Measurements from ENCODE around the gene APOF. TPM values are rescaled to one million over a fixed set of nuclear protein-coding genes. Genes with fewer than 3 reads are reported as not detected.
A peak's percentile ranks its signal among the peaks of the same experiment; 100 is the strongest.

APOF gene
- total and polyA plus RNA-seq, 9 of the 15 experiments (the other 6 are each of a cell fraction or from before 2014, with no cell fraction given) = 0.09 to 0.15 (median 0.12) TPM; not detected in 5

DNA sequence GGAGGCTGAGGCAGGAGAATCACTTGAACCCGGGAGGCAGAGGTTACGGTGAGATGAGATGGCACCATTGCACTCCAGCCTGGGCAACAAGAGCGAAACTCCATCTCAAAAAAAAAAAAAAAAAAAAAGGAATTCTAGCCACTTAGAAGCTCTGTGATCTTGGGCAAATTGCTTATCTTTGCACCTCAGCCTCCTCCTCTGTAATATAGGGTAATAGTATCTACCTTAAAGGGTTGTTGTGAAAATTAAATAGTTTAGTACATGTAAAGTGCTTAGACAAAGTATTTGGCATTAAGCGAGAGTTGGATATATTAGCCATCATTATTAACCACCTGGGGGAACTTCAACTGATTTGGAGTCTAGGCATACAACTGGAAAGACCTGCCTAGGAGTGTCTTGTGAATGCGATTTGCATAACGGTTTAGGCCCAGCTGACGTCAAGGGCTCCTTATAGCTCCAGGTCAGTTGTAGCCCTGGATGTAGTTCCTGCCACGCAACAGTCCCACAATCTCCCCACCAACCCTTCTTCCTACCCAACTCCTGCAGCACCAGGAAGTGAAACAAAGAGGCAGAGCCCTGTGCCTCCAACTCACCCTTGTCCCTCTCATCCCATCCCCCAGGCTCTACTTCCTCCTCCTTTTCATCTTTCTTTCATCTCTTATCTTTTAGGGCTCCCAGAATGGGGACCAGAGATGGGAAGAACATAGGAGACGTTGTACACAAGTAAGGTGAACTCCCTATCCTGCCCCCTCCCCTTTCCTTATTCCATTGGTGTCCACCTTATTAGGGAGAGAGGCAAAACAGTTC, 26.1 kb downstream of the APOF start (continued):
- TF ChIP-seq, protein P1, sequence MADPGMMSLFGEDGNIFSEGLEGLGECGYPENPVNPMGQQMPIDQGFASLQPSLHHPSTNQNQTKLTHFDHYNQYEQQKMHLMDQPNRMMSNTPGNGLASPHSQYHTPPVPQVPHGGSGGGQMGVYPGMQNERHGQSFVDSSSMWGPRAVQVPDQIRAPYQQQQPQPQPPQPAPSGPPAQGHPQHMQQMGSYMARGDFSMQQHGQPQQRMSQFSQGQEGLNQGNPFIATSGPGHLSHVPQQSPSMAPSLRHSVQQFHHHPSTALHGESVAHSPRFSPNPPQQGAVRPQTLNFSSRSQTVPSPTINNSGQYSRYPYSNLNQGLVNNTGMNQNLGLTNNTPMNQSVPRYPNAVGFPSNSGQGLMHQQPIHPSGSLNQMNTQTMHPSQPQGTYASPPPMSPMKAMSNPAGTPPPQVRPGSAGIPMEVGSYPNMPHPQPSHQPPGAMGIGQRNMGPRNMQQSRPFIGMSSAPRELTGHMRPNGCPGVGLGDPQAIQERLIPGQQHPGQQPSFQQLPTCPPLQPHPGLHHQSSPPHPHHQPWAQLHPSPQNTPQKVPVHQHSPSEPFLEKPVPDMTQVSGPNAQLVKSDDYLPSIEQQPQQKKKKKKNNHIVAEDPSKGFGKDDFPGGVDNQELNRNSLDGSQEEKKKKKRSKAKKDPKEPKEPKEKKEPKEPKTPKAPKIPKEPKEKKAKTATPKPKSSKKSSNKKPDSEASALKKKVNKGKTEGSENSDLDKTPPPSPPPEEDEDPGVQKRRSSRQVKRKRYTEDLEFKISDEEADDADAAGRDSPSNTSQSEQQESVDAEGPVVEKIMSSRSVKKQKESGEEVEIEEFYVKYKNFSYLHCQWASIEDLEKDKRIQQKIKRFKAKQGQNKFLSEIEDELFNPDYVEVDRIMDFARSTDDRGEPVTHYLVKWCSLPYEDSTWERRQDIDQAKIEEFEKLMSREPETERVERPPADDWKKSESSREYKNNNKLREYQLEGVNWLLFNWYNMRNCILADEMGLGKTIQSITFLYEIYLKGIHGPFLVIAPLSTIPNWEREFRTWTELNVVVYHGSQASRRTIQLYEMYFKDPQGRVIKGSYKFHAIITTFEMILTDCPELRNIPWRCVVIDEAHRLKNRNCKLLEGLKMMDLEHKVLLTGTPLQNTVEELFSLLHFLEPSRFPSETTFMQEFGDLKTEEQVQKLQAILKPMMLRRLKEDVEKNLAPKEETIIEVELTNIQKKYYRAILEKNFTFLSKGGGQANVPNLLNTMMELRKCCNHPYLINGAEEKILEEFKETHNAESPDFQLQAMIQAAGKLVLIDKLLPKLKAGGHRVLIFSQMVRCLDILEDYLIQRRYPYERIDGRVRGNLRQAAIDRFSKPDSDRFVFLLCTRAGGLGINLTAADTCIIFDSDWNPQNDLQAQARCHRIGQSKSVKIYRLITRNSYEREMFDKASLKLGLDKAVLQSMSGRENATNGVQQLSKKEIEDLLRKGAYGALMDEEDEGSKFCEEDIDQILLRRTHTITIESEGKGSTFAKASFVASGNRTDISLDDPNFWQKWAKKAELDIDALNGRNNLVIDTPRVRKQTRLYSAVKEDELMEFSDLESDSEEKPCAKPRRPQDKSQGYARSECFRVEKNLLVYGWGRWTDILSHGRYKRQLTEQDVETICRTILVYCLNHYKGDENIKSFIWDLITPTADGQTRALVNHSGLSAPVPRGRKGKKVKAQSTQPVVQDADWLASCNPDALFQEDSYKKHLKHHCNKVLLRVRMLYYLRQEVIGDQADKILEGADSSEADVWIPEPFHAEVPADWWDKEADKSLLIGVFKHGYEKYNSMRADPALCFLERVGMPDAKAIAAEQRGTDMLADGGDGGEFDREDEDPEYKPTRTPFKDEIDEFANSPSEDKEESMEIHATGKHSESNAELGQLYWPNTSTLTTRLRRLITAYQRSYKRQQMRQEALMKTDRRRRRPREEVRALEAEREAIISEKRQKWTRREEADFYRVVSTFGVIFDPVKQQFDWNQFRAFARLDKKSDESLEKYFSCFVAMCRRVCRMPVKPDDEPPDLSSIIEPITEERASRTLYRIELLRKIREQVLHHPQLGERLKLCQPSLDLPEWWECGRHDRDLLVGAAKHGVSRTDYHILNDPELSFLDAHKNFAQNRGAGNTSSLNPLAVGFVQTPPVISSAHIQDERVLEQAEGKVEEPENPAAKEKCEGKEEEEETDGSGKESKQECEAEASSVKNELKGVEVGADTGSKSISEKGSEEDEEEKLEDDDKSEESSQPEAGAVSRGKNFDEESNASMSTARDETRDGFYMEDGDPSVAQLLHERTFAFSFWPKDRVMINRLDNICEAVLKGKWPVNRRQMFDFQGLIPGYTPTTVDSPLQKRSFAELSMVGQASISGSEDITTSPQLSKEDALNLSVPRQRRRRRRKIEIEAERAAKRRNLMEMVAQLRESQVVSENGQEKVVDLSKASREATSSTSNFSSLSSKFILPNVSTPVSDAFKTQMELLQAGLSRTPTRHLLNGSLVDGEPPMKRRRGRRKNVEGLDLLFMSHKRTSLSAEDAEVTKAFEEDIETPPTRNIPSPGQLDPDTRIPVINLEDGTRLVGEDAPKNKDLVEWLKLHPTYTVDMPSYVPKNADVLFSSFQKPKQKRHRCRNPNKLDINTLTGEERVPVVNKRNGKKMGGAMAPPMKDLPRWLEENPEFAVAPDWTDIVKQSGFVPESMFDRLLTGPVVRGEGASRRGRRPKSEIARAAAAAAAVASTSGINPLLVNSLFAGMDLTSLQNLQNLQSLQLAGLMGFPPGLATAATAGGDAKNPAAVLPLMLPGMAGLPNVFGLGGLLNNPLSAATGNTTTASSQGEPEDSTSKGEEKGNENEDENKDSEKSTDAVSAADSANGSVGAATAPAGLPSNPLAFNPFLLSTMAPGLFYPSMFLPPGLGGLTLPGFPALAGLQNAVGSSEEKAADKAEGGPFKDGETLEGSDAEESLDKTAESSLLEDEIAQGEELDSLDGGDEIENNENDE (IDR thresholded peaks at IDR 0.05; ENCODE audit: low read depth, low read length) = no peak
- TF ChIP-seq ZNF263 (CRISPR knock-in tag; IDR thresholded peaks at IDR 0.05; ENCODE audit: borderline replicate concordance) (no peak), ILF3 (IDR thresholded peaks at IDR 0.05; ENCODE audit: borderline replicate concordance) (no peak), TAL1 (IDR thresholded peaks at IDR 0.05) (0 out of 2 replicates have a peak, but pooled peaks have one; percentile 27), ZNF165 (CRISPR knock-in tag; IDR thresholded peaks at IDR 0.05; ENCODE audit: borderline replicate concordance) (no peak), E2F1 (CRISPR knock-in tag; IDR thresholded peaks at IDR 0.05) (no peak), ZNF398 (CRISPR knock-in tag; IDR thresholded peaks at IDR 0.05) (no peak), TAF15 (IDR thresholded peaks at IDR 0.05; ENCODE audit: low read depth, low read length) (no peak), FOXJ2 (tag; IDR thresholded peaks at IDR 0.05) (peak; percentile 56; the same call in 1 of the 2 replicates), ZC3H8 (IDR thresholded peaks at IDR 0.05) (0 out of 2 replicates have a peak, but pooled peaks have one; percentile 42)
- TF ChIP-seq, protein P2, sequence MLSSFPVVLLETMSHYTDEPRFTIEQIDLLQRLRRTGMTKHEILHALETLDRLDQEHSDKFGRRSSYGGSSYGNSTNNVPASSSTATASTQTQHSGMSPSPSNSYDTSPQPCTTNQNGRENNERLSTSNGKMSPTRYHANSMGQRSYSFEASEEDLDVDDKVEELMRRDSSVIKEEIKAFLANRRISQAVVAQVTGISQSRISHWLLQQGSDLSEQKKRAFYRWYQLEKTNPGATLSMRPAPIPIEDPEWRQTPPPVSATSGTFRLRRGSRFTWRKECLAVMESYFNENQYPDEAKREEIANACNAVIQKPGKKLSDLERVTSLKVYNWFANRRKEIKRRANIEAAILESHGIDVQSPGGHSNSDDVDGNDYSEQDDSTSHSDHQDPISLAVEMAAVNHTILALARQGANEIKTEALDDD (IDR thresholded peaks at IDR 0.05) = no peak; the same call in 1 of the 2 replicates

All from K562 (cell line).